HG02759 (cell line): ENCODE results near the gene PLEKHG4.

Source experiments
- ATAC-seq: cut with Tn5 transposase; IDR thresholded peaks from one replicate; pipeline ENCODE4 v1.9.1; 2021; ENCODE audit warnings: mild to moderate bottlenecking, moderate library complexity; ENCODE audit not compliant: unreplicated experiment

PLEKHG4 gene, protein sequence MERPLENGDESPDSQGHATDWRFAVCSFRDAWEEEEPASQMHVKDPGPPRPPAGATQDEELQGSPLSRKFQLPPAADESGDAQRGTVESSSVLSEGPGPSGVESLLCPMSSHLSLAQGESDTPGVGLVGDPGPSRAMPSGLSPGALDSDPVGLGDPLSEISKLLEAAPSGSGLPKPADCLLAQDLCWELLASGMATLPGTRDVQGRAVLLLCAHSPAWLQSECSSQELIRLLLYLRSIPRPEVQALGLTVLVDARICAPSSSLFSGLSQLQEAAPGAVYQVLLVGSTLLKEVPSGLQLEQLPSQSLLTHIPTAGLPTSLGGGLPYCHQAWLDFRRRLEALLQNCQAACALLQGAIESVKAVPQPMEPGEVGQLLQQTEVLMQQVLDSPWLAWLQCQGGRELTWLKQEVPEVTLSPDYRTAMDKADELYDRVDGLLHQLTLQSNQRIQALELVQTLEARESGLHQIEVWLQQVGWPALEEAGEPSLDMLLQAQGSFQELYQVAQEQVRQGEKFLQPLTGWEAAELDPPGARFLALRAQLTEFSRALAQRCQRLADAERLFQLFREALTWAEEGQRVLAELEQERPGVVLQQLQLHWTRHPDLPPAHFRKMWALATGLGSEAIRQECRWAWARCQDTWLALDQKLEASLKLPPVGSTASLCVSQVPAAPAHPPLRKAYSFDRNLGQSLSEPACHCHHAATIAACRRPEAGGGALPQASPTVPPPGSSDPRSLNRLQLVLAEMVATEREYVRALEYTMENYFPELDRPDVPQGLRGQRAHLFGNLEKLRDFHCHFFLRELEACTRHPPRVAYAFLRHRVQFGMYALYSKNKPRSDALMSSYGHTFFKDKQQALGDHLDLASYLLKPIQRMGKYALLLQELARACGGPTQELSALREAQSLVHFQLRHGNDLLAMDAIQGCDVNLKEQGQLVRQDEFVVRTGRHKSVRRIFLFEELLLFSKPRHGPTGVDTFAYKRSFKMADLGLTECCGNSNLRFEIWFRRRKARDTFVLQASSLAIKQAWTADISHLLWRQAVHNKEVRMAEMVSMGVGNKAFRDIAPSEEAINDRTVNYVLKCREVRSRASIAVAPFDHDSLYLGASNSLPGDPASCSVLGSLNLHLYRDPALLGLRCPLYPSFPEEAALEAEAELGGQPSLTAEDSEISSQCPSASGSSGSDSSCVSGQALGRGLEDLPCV

DNA sequence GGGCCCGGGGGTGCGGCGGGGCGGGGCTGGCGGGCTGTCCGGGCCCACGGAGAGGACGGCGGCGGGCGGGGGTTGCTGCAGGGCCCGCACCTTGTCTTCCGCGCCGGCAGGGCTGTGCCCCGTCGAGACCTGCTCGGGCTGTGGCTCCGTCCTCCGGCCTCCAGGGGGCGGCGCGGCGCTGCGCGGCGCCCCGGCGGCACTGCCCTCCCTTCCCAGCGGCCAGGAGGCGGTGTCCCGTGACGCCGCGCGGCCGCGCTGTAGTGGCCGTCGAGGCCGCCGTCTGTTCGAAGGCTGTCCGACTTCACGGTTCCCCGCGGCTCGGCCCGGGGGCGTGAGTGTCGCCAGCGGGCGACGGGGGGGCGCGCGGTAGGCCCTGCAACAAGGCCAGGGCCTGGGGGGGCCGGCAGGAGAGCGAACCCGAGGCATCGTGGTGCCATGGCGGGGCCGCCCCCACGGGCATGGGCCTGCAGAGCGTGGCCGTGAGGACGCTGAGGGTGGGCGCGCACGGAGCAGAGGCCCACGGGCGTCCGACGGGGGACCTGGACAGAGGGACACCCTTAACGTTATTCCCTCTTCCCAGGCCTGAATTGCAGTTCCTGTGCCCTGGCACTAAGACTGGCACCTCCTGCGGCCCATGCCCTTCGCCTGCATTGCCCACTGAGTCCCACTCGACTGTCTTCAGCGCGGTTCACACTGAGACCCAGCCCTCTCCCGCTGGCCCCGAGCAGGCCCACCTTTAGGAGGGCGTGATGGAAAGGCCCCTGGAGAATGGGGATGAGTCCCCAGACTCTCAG lies at the start of gene PLEKHG4:
PLEKHG4 (plus strand) TSS at position 237 of the 794 bp plus-strand sequence; CDS start at position 750, 513 bp downstream.
- peak; percentile 91 for ATAC-seq

DNA sequence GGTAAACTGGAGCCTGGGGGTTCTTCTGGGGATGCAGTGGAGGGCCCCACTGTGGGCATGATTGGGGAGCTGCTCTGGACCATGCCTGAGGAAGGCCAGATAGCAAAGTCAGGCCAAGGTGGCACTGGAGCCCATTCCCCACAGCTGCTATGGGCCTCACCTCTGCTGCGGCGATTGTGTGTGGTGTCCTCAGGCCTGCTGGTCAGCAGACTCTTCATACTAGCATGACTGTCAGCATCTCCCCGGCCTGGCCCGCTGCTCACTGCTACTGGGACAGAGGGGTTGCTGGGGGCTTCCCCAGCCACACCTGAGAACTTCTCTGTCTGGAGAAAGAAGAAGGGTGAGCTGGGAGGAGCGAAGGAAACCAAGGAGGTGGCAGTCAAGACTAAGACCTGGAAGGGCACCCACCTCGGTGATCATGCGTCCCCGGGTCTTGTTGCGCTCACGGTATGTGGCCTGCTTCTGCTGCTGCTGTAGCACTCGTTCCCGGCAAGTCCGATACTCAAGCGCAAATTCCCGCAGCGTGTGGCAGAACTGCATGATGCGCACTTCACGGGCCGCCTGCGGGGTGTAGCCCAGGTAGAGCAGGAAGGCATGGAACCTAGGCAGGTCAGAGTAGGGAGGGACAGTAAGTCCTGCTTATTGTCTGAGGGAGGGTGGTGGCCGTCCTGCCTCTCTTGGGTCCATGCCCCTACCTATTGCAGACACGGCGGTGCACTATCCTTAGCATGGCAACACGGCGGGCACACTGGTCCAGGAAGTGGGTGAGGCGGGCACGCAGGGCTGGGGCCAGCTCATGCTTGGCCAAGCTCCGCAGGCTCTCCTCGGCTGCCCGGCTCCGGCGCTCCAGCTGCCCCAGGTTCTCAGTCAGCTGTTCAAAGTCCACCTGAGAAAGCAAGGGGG lies 49.2 kb upstream of the PLEKHG4 start:
- no peak for ATAC-seq

DNA sequence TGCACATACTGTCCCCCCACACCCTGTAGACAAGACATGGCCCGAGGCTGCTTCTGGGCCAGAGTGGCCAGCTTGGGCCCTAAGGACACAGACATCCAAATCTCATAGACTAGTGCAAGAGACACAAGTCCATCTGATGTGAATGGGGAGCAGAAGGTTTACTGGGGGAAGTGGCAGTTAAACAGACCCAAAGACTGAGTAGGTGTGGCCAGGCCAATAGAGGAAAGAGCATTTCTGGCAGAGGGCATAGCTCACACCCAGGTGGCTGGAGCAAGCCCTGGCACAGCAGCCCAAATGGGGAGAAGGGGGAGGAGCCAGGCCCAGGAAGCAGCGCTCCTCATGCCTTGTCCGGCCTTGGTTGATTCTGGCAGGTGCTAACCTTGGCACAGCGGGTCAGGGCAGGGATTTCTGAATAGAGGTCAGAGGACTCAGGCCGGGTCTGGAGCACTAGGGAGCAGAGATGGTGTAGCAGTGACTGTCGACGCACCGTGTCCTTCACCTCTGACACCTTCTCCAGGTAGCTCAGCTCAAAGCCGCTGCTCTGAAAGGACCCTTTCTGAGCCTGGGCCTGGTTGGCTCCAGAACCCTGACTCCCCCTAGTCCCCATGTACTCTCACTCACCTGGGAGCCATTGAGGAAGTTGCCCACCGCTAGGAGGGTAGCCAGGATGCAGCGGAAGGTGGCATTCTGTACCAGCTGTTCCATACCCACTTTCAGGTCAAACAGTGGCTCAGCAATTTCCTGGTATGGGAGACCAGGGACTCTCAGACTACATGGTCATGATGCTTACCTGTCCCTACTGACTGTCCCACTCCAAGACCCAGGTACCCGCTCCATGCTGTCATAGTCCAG lies 48.3 kb upstream of the PLEKHG4 start:
- no peak for ATAC-seq

- ATAC-seq = no peak
These were observed 45.7 kb upstream of the PLEKHG4 start for GRCh38 chr16:67233596-67233995.

DNA sequence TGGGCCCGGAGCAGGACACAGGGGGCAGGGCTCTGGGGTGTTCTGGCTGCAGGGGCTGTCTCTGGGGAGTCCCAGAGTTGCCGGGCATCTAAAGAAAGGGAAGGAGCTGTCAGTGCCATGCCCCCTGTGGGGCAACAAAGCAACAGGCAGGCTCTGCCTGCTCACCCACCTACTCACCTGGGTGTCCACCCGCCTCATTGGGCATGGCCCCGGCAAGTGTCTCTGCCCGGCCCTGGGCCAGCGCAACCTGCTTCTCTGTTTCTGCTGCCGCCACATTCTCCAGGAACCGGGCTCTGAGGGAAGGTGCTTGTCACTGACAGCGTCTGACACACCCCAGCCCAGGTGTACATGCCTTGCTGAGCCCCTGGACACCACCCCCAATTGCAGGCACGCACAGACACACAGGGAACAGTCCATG lies 45.1 kb upstream of the PLEKHG4 start:
- no peak for ATAC-seq

DNA sequence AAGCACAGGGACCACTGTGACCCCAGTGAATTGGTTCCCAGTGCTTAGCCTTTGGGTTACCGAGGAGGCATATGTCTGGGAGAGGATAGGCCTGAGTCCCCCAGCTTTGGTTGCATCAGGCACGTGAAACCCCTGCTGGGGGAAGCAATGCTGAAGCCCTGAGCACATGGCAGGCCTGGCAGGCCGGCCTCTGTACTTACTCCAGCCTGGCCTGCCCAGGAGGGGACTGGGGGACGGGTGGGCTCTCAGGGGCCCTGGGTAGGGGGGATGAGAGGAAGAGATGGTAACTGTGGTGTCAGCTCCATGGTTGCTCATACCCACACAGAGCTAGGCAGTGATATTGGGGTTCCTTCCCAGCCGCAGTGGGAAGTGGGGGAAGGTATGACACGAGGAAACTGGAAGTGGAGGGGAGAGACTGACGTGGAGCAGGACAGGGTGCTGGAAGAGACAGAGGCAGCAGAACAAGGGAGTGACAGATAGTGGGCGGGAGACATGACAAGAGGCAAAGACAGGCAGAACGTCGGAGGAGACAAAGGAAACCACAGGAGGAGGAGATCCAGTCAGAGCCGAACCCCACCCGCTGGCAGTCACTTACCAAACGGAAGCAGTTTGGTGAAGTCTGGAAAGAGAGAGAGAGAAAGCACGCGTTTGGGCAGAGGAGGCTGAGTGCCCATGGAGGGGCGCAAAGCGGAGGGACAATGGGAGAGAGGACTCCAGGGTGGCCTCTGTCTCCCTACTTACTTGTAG lies 43.3 kb upstream of the PLEKHG4 start:
- no peak for ATAC-seq

- ATAC-seq = no peak
These were observed 42.6 kb upstream of the PLEKHG4 start for GRCh38 chr16:67236563-67237395.

GRCh38 chr16:67237396-67238277 lies 41.7 kb upstream of the PLEKHG4 start:
- ATAC-seq = no peak

DNA sequence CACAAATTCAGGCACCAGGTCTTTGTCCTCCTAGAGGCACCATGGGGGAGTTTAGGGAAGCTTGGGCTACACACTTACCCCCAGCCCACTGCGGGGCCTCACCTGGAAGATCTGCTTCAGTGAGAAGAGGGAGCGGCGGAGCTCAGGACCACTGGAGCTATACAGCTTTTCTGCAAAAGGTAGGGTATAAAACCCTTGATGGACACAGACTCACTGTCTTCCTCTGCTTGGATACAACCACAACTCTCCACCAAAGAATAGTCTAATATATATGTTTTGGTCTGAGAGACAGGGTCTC lies 41.1 kb upstream of the PLEKHG4 start:
- no peak for ATAC-seq

DNA sequence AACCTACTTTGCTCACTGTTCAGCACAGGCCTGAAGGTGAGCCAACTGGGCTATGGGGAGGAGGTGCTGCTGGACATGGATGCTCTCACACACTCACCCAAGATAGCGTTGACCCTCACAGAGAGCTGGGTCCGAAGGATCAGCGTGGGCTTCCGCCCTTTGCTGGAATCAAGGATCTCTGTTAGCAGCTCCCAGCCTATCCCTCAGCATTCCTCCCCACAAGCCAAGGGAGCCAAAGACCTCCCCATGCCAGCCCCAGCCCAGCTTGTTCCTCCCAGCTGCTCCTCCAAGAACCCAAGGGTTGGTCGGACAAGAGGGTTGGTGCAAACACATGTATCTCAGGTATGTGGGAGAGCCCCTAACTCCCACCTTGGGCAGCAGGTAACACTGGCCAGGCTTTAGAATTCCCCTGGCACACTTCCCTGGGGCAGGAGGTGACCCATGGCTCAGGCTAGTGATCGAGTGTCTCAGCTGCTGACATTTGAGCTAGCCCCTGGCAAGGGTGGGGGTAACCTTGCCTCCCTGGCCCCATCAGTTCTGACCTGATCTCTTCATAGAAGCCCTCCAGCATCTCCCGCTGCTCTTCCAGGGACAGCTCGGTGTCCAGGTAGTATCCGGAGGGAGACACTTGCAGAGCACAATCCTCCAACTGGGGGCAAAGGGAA lies 40.4 kb upstream of the PLEKHG4 start:
- no peak for ATAC-seq

GRCh38 chr16:67240506-67240905 lies 38.8 kb upstream of the PLEKHG4 start:
- no peak for ATAC-seq

DNA sequence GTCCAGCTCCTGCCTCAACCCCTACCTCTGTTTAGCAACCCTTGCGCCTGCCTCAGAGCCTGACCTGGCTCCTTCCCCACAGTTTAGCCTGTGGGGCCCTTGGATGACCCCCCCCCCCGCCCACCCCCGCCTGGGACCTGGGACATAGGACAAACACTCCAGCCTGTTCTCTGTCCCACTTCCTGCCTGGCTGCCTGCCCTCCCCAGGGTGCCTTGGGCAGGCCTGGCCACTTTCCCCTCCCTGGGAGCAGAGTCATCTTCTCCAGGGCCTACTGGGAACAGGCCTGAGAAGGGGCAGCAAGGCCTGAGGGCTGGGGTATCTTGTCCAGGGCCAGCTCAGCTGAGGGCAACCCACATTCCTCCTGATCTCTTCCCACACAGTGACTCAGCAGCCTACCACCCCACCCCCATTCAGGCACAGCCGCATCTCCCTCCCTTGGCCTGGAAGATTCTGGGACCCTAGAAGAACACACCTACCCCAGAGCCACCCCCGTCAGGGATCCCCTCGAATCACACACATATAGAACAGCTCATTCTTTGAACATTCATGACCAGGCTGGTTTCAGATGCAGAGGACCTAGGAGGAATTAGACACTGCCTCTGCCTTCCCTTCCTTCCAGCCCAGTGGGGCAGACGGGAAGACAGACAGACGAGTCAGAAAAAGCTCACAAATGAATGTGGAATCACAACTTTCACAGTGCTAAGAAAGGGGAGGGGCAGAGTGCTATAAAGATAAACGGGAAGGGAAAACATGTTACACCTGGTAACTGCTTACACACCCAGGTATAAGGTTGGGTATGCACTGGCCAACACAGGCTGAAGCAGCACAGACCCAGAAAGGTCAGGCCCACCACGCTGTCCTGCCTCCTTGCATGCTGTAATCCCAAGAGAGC lies 38.1 kb upstream of the PLEKHG4 start:
- no peak for ATAC-seq

DNA sequence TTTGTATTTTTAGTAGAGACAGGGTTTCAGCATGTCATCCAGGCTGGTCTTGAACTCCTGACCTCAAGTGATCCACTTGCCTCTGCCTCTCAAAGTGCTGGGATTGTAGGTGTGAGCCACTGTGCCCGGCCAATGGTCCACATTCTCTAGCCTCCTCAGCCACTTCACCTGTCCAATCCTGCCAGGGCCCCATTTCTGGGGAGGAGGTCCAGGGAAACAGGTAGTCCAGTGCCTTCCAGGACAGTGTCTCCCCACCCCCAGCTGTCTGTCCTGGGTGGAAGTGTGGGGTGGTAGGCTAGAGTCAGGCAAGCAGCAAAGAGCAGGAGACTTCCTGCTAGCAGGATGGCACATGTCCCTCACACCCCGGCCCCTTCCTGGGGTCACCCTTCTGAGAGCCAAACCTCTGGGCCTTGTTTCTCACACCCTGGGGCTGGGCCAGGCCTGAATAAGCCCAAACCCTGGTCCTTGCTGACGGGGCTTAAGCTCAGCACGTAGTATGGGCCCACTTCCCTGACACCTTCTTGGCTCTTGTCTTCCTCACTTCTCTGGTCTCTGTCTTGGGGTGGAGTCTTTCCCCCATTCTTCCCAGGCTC lies 37.1 kb upstream of the PLEKHG4 start:
- ATAC-seq = no peak

- no peak for ATAC-seq
These were observed 35.9 kb upstream of the PLEKHG4 start for GRCh38 chr16:67243481-67243880.
